GM19351 (cell line): ENCODE results near the gene DENND6A.
"Not testable (repeated sequence)": the region's sequence is repeated elsewhere in the genome, so short reads cannot be mapped to it uniquely, and the experiment has no call there.

ENCODE experiments used
- ATAC-seq: cut with Tn5 transposase; IDR thresholded peaks from one replicate; pipeline ENCODE4 v1.9.1; 2021; ENCODE audit warnings: mild to moderate bottlenecking, moderate library complexity; ENCODE audit not compliant: unreplicated experiment

DENND6A gene

GRCh38 chr3:57644740-57645139 lies 48.1 kb downstream of the DENND6A start:
- no peak for ATAC-seq

DNA sequence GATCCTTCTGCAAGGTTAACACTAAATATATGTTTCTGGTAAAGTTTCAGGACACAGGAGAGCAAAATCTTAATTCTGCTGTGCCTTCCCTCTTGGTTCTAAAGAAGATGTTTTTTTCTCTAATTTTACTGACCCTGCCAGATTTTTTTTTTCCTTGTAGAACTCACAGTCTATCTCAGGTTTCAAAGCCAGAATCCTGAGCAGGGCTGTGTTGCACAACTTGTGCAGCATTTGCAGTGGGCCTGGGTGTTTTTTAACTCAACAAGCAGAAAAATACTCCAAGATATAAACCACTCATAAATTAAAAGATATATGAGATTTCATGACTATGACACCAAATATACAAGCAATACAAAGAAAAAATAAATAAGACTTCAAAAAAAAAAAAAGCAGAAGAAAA lies 55.5 kb downstream of the DENND6A start:
- ATAC-seq, result no peak

DNA sequence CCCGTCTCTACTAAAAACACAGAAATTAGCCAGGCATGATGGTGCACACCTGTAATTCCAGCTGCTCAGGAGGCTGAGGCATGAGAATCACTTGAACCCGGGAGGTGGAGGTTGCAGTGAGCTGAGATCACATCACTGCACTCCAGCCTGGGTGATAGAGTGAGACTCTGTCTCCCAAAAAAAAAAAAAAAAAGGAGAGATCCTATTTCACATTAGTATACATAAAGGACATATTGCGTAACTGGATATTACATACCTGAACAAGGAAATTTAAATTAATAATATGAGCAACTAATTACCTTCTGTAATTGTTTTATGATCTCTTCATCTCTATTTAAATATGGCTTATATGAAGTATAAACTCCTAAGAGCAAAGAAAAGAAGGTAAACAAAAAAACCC lies 58.6 kb downstream of the DENND6A start:
- not testable (repeated sequence) for ATAC-seq

- no peak for ATAC-seq
Observed at GRCh38 chr3:57627976-57628375, 64.9 kb downstream of the DENND6A start.

- no peak for ATAC-seq
Observed at GRCh38 chr3:57624801-57625200, 68.1 kb downstream of the DENND6A start.

DNA sequence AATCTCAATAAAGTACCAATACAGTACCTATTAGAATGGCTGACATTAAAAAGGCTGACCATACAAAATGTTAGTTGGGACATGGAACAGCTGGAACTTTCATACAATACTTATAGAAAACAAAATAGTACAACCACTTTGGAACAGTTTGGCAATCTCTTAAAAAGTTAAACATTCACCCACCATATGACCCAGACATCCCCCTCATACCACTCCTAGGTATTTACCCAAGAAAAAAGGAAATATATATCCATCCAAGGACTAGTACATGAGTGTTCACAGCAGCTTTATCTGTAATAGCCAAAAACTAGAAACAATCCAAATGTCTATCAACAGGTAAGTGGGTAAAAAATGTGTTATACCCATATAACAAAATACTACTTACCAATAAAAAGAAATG lies 70.5 kb downstream of the DENND6A start:
- no peak for ATAC-seq

DNA sequence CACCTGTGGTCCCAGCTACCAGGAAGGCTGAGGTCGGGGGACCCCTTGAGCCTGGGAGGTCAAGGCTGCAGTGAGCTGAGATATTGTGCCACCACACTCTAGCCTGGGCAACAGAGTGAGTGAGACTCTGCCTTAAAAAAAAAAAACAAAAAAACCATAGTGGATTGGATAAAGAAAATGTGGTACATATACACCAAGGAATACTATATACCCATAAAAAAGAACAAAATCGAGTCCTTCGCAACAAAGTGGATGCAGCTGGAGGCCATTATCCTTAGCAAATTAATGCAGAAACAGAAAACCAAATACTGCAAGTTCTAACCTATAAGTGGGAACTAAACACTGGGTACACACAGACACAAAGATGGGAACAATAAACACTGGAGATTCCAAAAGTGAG lies 75.1 kb downstream of the DENND6A start:
- no peak for ATAC-seq

GRCh38 chr3:57616233-57616632 lies 76.6 kb downstream of the DENND6A start:
- no peak for ATAC-seq

DNA sequence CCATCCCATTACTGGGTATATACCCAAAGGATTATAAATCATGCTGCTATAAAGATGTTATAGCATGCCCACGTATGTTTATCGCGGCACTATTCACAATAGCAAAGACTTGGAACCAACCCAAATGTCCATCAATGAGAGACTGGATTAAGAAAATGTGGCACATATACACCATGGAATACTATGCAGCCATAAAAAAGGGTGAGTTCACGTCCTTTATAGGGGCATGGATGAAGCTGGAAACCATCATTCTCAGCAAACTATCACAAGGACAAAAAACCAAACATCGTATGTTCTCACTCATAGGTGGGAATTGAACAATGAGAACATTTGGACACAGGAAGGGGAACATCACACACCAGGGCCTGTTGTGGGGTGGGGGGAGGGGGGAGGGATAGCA lies 81.0 kb downstream of the DENND6A start:
- not testable (repeated sequence) for ATAC-seq

- ATAC-seq, result no peak
Observed at GRCh38 chr3:57605683-57606082, 87.2 kb downstream of the DENND6A start.

- no peak for ATAC-seq
Observed at GRCh38 chr3:57604971-57605370, 87.9 kb downstream of the DENND6A start.

- ATAC-seq, result no peak
Observed at GRCh38 chr3:57600195-57600594, 92.7 kb downstream of the DENND6A start.

DNA sequence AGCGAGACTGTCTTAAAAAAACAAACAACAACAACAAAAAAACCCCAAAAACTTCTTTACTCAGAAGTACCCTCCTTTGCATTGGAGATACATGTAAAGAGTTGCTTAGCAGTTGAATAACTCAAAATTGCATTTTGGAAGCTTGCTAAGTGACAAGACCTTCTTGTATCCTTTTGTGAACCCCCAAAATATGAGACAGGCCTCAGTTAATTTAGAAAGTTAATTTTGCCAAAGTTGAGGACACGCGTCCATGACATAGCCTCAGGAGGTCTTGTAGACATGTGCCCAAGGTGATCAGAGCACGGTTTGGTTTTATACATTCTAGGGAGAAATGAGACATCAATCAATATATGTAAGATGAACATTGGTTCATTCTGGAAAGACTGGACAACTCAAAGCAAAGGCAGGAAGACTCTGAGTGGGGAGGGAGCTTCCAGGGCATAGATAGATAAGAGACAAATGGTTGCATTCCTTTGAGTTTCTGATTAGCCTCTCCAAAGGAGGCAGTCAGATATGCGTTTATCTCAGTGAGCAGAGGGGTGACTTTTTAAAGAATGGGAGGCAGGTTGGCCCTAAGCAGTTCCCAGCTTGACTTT lies 94.0 kb downstream of the DENND6A start:
- no peak for ATAC-seq

DNA sequence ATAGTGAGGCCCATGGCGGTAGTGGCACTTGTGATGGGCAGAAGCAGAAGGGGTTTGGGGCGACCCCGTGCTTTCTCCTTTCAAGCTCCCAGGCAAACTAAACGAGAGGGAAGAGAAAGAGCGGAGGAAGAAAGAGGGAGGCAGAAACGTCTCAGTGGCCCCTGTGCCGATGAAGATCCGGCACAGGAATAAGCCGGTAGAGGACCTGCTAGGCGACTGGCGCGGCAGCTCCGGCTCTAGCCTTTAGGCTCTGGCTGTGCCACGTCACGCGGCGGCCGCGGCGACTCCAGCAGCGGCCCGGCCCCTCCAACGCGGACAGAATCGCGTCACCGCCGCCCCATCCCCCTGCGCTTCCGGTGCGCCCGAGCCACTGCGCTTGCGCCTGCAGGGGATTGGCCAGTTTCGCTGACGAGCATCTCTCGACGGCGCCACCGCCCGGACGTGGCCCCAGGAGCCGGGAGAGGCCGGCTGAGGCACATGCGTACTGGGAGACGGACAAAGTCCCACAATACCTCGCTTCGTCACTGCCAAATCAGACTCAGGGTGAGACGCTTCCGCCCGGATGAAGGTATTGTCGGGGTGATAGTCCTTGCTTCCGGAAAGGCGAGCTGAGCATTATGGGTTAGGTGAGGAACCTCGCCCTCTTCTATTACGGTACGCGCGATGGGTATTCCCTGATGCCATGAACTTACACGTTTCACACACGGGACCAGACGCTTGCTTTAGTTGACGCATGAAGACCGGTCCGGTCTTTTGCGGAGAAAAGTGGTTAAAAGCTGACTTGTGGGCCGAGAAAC lies 95.6 kb downstream of the DENND6A start, which contains the start of gene ARF4:
TSS of gene ARF4 (minus strand) at position 218 of the 797 bp plus-strand sequence. CDS start at position 14, 204 bp downstream.
- peak; percentile 91 for ATAC-seq

DNA sequence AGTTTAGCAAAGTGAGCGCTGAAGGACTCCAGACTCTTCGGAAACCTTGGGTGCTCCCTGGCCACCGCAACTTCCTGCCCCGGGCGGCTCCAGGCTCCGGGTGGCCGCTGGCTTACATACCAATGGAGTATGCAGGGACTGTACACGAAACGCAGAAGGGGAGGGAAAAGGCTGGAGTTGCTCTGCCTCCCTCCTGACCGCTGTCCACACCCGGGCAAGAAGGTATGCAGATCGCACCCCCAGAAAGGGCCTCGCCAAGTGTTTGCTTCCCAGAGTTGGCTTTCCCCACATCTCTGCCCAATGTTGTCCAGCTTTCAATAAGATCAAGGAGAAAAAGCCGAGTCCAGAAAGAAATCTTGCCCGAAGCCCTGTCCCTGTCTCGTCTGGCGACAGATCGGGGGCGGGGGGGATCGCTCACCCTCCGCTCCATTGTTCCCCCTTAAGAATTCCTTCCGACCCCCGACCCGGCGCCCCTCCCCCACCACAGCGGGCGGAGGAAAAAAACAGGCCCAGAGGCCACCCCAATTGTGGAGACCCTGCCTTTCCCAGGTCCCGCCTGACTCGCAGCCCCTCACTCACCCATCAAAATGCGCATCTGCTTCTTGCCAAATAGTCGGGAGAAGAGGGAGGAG lies 96.3 kb downstream of the DENND6A start:
- no peak for ATAC-seq

DNA sequence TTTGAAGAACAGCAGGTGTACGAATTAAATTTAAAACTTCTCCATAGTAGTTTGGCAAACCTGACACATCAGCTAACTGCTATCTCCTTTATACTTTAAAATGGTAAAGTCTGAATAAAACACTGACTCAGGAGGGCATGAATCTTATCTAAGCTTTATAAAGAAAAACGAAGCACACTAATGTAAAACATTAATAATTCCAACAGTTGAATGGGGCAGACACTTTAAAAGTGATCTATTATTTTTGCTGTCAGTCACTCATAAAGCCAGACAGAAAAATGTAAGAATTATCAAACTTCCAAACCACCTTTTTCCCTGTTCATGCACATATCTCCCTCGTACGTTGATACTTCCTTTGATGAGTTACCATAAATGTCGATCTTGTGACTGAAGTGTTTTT lies 98.3 kb downstream of the DENND6A start:
- no peak for ATAC-seq

DNA sequence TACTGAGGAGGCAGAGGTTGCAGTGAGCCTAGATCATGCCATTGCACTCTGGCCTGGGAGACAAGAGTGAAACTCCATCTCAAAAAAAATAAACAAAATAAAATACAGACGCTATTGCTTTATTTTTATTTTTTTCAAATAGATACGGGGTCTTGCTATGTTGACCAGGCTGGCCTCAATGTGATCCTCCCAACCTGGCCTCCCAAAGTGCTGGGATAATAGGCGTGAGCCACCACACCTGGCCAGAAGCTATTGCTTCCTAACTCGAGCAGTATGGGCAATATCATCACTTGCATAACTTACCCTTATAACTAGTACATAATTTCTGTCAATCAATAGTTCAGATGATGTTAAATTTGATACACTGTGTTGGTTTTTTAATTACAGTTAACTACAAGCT lies 98.7 kb downstream of the DENND6A start:
- ATAC-seq, result no peak

DNA sequence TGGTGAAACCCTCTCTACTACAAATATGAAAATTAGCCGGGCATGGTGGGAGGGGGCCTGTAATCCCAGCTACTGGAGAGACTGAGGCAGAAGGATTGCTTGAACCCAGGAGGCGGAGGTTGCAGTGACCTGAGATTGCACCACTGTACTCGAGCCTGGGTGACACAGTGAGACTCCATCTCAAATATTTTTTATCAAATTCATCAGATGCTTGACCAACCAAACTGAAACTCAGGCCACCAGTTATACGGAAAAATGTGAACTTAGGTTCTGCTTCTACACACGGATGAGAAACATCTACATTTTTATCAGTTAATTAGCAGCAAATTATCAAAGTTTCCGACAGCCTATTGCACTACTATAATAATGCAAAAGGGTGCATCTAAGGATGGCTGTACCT lies 100.6 kb downstream of the DENND6A start:
- no peak for ATAC-seq

GRCh38 chr3:57587905-57588304 lies 105.0 kb downstream of the DENND6A start:
- ATAC-seq, result no peak

- no peak for ATAC-seq
Observed at GRCh38 chr3:57586778-57587177, 106.1 kb downstream of the DENND6A start.

DNA sequence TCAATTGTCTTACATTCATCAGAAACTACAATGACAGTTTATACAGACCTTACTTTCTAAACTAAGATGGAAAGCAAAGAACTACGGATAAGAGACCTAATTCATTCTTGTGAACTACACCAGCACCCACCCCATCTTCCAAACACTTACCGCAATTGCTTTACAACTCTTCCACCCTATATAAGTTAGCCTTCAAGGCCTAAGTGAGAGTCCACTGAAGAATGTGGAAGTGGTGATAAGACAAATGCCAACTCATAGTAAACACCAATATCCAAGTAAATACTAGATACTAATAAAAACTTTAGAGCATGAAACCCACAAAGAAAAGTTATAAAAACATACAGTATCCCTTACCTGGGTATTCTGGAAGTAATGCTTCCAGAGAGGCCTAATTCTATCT lies 109.3 kb downstream of the DENND6A start:
- no peak for ATAC-seq
